Retinal pigment epithelial cell (primary cell): ENCODE results near the gene POMT2.

Experiments
- DNase-seq: peaks from one replicate; pipeline ENCODE4 v3.0.0-alpha.2; 2010; ENCODE audit warnings: low read depth
- H3K4me3 ChIP-seq: 2 replicates; pipeline ENCODE4 v1.5.1; 2011; ENCODE audit warnings: mild to moderate bottlenecking, low read length, control low read depth, moderate library complexity
- CTCF ChIP-seq: conservative IDR thresholded peaks from 2 replicates; pipeline ENCODE4 v1.5.1; 2011; ENCODE audit warnings: low read depth, low read length, control low read depth, inconsistent platforms

The POMT2 gene

GRCh38 chr14:77260631-77261030 is 60.1 kb downstream of the POMT2 start:
- H3K4me3 ChIP-seq = no peak overlapping the region
- no peak for TF ChIP-seq CTCF
- peak; percentile 14 for DNase-seq

GRCh38 chr14:77260199-77260598 is 60.5 kb downstream of the POMT2 start:
- no peak for DNase-seq
- no peak for TF ChIP-seq CTCF
- no peak overlapping the region for H3K4me3 ChIP-seq

DNA sequence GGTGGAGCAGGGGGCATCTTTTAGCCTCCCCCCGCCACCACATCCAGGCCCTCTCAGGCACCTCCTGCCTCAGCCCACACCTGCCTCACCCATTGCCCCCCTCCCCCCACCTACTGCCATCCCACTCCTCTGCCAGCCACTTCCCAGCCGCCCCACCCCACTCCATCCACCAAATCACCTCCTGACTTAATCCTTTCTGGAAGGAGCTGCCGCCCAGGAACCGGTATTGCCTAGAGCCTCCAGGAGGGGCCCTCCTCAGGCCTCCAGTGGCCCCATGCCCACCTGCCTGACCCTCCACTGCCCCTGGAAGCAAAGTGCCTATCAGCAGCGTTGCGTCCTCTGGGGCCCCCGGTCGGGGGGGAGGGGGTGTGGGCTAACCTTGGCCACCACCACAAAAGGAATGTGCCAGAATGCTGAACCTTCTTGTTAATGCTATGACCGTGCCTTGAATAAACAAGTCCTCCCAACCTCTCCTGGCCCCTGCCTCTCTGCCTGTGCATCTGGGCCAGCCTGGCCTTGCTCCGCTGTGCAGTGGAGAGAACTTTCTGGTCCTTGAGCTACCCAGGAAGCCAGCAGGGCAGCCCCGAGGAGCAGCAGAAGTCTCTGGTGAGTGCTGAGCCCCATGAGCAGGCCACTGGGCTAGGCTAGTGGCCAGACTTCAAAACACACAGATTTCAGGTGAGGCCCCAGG is 61.5 kb downstream of the POMT2 start:
- TF ChIP-seq CTCF = no peak
- H3K4me3 ChIP-seq = no peak overlapping the region
- DNase-seq = no peak

- TF ChIP-seq CTCF = no peak
- DNase-seq = no peak
- no peak overlapping the region for H3K4me3 ChIP-seq
Observed at GRCh38 chr14:77258566-77258965, 62.1 kb downstream of the POMT2 start.

DNA sequence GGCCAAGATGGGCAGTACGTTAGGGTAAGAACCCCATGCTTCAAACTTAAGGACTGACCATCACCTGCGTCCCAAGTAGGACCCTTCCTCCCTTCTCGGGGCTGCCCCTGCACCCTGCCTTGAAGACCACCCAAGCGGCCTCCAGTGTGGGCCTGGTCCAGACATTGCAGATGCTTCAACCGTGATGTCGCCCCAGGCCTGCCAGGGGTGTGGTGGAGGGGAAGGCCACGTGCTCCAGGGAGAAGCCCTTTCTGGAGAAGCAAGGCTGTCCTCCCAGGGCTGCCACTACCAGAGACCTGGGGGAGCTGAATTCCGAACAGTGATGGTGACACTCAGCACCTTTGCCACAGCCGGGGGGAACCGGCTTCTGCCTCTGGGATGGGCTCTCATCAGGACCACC is 63.0 kb downstream of the POMT2 start:
- H3K4me3 ChIP-seq = no peak overlapping the region
- no peak for TF ChIP-seq CTCF
- DNase-seq = no peak

DNA sequence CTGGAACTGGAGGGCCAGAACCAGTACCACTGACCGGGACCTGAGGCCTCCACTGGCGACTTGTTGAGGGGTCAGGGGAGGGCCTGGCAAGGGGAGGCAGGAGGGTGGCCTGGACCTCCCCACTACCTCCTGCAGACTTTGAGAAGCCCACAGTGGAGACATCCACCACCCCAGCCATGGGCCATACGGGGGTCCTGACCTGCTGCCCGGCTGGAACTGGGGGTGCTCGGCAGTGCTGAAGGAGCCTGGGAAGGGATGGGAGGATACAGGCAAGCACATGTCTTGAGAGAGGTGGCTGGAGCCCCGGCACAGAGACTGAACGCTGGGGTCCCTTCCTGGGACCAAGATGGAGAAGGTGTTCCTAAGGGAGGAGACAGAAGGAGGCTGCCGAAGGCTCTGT is 64.0 kb downstream of the POMT2 start:
- no peak overlapping the region for H3K4me3 ChIP-seq
- no peak for DNase-seq
- no peak for TF ChIP-seq CTCF
